Ascending aorta (tissue), 2 donors: ENCODE results near the gene DUS3L. TPM values are rescaled to one million over a fixed set of nuclear protein-coding genes. Genes with fewer than 3 reads are reported as not detected.

Experiments used
- DNase-seq, 2 donors: peaks; one replicate each; pipeline ENCODE4 v3.0.0-alpha.2; 2019; ENCODE audit warnings: low spot score in 2 of 2
- H3K27ac ChIP-seq, 2 donors: fragments of 200-600 bp; sonication (generic); one replicate each; pipeline ENCODE4 v1.5.1; 2016 to 2017; ENCODE audit warnings: mild to moderate bottlenecking in 1 of 2
- H3K27me3 ChIP-seq: fragments of 200-600 bp; sonication (generic); one replicate; pipeline ENCODE4 v1.5.1; 2017
- H3K36me3 ChIP-seq, 2 donors: fragments of 200-600 bp; sonication (generic); one replicate each; pipeline ENCODE4 v1.5.1; 2016
- H3K4me1 ChIP-seq, 2 donors: fragments of 200-600 bp; sonication (generic); one replicate each; pipeline ENCODE4 v1.5.1; 2016 to 2017; ENCODE audit warnings: mild to moderate bottlenecking in 1 of 2
- H3K4me3 ChIP-seq, 2 donors: fragments of 200-600 bp; sonication (generic); one replicate each; pipeline ENCODE4 v1.5.1; 2016 to 2017; ENCODE audit warnings: mild to moderate bottlenecking in 1 of 2
- H3K9me3 ChIP-seq, 2 donors: fragments of 200-600 bp; sonication (generic); one replicate each; pipeline ENCODE4 v1.5.1; 2016
- CTCF ChIP-seq, 3 experiments: fragments of 200-600 bp in 2 of 3; fragments of 450-650 bp in 1 of 3; sonication (generic) in 2 of 3; IDR thresholded peaks; one replicate each; pipeline ENCODE4 v1.5.1; 2016 to 2019; ENCODE audit warnings: antibody characterized with exemption in 3 of 3, mild to moderate bottlenecking in 1 of 3, moderate library complexity in 1 of 3
- intact Hi-C: fragments of 100-400 bp; cut with DNase I; formaldehyde crosslinking; loops from one replicate; pipeline ENCODE4 v1.15.1; 2023
- total RNA-seq: library from RNA; depleted of rRNA; stranded (reverse); fragments of >200 nt; gene quantifications from one replicate; pipeline ENCODE4 v1.1.0, GENCODE V29; 2016

The DUS3L gene
- total RNA-seq, 1 donor from 2014 or later, result 13.1 TPM

DNA sequence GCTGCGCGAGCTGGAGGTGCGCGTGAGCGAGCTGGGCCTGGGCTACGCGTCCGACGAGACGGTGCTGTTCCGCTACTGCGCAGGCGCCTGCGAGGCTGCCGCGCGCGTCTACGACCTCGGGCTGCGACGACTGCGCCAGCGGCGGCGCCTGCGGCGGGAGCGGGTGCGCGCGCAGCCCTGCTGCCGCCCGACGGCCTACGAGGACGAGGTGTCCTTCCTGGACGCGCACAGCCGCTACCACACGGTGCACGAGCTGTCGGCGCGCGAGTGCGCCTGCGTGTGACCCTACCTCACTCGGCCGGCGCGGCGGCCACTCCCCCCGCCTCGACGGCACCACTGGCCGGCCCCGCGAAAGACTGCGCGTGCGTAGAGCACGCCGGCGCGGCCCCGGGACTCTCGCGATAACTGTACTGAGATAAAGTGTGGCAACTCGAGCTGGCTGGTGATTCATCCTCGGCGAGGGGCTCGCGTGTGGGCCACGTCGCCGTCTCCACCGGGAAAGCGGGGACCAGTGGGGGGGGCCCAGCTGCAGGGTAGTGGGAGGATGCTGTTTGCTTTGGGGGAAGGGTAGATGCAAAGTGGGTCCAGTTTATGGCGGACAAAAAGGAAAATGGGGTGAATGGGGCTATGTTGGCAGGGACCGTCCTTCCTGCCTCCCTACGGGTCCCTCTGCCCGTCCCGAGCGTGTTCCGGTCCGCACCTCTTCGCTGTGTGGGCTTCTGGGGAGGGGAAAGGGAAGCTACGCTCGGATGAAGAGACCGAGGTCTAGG lies 37.1 kb upstream of the DUS3L start:
- TF ChIP-seq CTCF (IDR thresholded peaks at IDR 0.05), result no peak
- DNase-seq, result peak; percentile 49 to 91
- peak overlapping the region; percentile 54 to 61 for H3K4me3 ChIP-seq
- intact Hi-C loops, result no loop called here
- H3K36me3 ChIP-seq, result no peaks in the 10 kb centered on the region
- H3K27me3 ChIP-seq, result peaks cover 10% of the 10 kb centered on the region
- peak overlapping the region in 1 of 2 donors; percentile 25 for H3K27ac ChIP-seq
- H3K4me1 ChIP-seq, result peaks cover 0 to 5% of the 10 kb centered on the region in 2 donors
- H3K9me3 ChIP-seq, result no peaks in the 10 kb centered on the region

DNA sequence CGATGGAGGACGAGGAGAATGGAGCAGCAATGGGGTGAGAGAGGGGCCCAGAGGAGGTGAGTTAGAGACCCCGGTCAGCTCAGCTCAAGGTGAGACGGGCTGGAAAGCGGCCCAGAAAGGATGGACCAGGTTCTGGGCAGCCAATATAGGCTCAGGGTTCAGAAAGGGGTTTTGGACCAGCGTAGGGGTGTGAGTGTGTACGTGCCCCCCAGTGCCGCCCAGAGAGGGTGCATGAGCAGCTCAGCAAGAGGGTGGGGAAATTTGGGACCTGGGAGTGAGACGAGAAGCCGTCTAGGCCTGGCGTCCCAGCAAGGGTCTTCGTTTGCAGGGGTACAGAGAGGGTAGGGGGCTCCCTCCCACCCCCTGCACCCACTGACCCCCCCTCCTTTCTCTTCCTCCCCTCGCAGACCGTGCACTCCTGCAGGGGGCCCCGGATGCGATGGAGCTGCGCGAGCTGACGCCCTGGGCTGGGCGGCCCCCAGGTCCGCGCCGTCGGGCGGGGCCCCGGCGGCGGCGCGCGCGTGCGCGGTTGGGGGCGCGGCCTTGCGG lies 36.5 kb upstream of the DUS3L start:
- H3K36me3 ChIP-seq, result no peaks in the 10 kb centered on the region
- H3K4me1 ChIP-seq, result peaks cover 0 to 5% of the 10 kb centered on the region in 2 donors
- no peaks in the 10 kb centered on the region for H3K9me3 ChIP-seq
- peaks cover 10% of the 10 kb centered on the region for H3K27me3 ChIP-seq
- TF ChIP-seq CTCF (IDR thresholded peaks at IDR 0.05), result no peak
- H3K27ac ChIP-seq, result no peak overlapping the region
- intact Hi-C loops, result no loop called here
- DNase-seq, result no peak
- peak overlapping the region; percentile 54 to 61 for H3K4me3 ChIP-seq

DNA sequence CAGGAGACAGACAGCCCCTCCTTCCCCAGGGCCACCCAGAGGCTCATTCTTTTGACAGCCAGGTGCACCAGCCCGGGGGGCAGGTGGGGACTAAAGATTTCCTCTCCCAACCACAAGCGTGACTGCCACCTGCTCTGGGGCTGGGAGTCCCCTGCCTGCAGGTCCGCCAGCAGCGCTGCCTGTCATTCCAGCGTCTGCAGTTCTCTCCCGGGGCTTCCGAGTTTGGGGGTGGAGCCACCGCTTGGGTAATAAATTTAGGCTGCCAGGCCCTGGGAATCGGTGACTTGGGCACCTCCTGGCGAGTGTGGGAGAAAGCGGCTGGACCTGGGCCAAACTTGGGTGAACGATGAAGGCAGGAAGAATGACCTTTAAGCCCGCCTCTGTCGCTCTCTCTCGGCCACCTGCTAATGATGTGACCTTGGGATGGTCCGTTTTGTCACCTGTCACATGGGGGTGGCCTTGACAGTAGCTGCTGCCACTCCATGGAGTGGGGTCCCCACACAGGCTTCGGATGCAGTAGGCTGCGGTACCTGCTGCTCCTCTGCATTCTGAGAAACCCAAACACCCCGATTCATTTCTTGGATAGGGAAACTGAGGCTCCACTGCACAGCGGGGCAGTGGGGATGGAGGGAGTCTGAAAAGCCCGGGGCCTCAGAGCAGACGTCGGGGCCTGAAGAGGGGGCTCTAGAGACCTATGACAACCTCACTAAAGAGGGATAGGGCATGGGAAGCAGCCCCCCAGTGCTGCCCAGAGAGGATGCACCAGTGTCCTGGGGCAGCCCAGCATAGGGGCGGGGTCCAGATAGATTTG lies 35.8 kb upstream of the DUS3L start:
- TF ChIP-seq CTCF (IDR thresholded peaks at IDR 0.05), result no peak
- no peak overlapping the region for H3K27ac ChIP-seq

GRCh38 chr19:5825178-5825577 lies 34.2 kb upstream of the DUS3L start:
- intact Hi-C loops, result no loop called here
- TF ChIP-seq CTCF (IDR thresholded peaks at IDR 0.05), result no peak
- H3K4me1 ChIP-seq, result peaks cover 0 to 5% of the 10 kb centered on the region in 2 donors

More for the DNA sequence above, 35.8 kb upstream of the DUS3L start:
- no peaks in the 10 kb centered on the region for H3K36me3 ChIP-seq
- H3K4me1 ChIP-seq, result peaks cover 0 to 5% of the 10 kb centered on the region in 2 donors
- intact Hi-C loops, result no loop called here
- no peak overlapping the region for H3K4me3 ChIP-seq
- no peak for DNase-seq
- H3K27me3 ChIP-seq, result peaks cover 10% of the 10 kb centered on the region
- H3K9me3 ChIP-seq, result no peaks in the 10 kb centered on the region

GRCh38 chr19:5824751-5825150 lies 33.8 kb upstream of the DUS3L start:
- intact Hi-C loops, result no loop called here
- H3K9me3 ChIP-seq, result no peaks in the 10 kb centered on the region
- H3K27me3 ChIP-seq, result peaks cover 10% of the 10 kb centered on the region
- H3K36me3 ChIP-seq, result no peaks in the 10 kb centered on the region
- DNase-seq, result no peak
- peaks cover 0 to 5% of the 10 kb centered on the region in 2 donors for H3K4me1 ChIP-seq
- H3K4me3 ChIP-seq, result no peak overlapping the region
- no peak overlapping the region for H3K27ac ChIP-seq
- no peak for TF ChIP-seq CTCF (IDR thresholded peaks at IDR 0.05)

More at GRCh38 chr19:5825178-5825577, 34.2 kb upstream of the DUS3L start:
- no peak for DNase-seq
- no peak overlapping the region for H3K27ac ChIP-seq
- no peak overlapping the region for H3K4me3 ChIP-seq
- no peaks in the 10 kb centered on the region for H3K9me3 ChIP-seq
- H3K36me3 ChIP-seq, result no peaks in the 10 kb centered on the region
- peaks cover 14% of the 10 kb centered on the region for H3K27me3 ChIP-seq
